Neuronal stem cell (in vitro differentiated cells): ENCODE results near the gene CDRT4.

Experiments
- DNase-seq: peaks from one replicate; pipeline ENCODE4 v3.0.0-alpha.2; 2013; ENCODE audit warnings: low spot score
- H2AFZ ChIP-seq: one replicate; pipeline ENCODE4 v1.6.1; 2013; ENCODE audit warnings: mild to moderate bottlenecking, low read length, inconsistent platforms
- H2AK5ac ChIP-seq: 2 replicates; pipeline ENCODE4 v1.6.1; 2013; ENCODE audit warnings: low read depth, mild to moderate bottlenecking, inconsistent platforms, low read length, moderate library complexity, mixed read lengths
- H2BK120ac ChIP-seq: 2 replicates; pipeline ENCODE4 v1.6.1; 2013; ENCODE audit warnings: low read depth, mild to moderate bottlenecking, inconsistent platforms, low read length, moderate library complexity, mixed read lengths
- H2BK12ac ChIP-seq: one replicate; pipeline ENCODE4 v1.6.1; 2013; ENCODE audit warnings: low read length, inconsistent platforms
- H2BK15ac ChIP-seq: 2 replicates; pipeline ENCODE4 v1.6.1; 2013; ENCODE audit warnings: mild to moderate bottlenecking, low read length, inconsistent platforms, mixed read lengths
- H2BK5ac ChIP-seq: one replicate; pipeline ENCODE4 v1.6.1; 2013; ENCODE audit warnings: inconsistent platforms, mild to moderate bottlenecking, low read length, moderate library complexity
- H3K14ac ChIP-seq: one replicate; pipeline ENCODE4 v1.6.1; 2013; ENCODE audit warnings: low read length, inconsistent platforms
- H3K18ac ChIP-seq: 2 replicates; pipeline ENCODE4 v1.6.1; 2013; ENCODE audit warnings: low read length, inconsistent platforms
- H3K23ac ChIP-seq: 2 replicates; pipeline ENCODE4 v1.6.1; 2013; ENCODE audit warnings: low read depth, mild to moderate bottlenecking, mixed read lengths, low read length, inconsistent platforms; ENCODE audit not compliant: poor library complexity
- H3K27ac ChIP-seq: replicated peaks from 3 replicates; pipeline ENCODE4 v1.5.1; 2013; ENCODE audit warnings: low read length, inconsistent platforms
- H3K27me3 ChIP-seq, 3 experiments: 2 replicates each; pipeline ENCODE4 v1.6.1; 2013; ENCODE audit warnings: low read length in 3 of 3, mild to moderate bottlenecking in 2 of 3, inconsistent platforms in 1 of 3, low read depth in 1 of 3, mixed read lengths in 1 of 3, moderate library complexity in 1 of 3; ENCODE audit not compliant: control insufficient read depth in 3 of 3, insufficient read depth in 3 of 3
- H3K36me3 ChIP-seq, 2 donors: replicated peaks in 1 of 2; 2 replicates each; pipeline ENCODE4 v1.6.1; 2013; ENCODE audit warnings: low read length in 2 of 2; ENCODE audit not compliant: control insufficient read depth in 2 of 2, insufficient read depth in 2 of 2
- H3K4ac ChIP-seq: 2 replicates; pipeline ENCODE4 v1.6.1; 2013; ENCODE audit warnings: inconsistent platforms, mild to moderate bottlenecking, low read length, moderate library complexity
- H3K4me1 ChIP-seq, 2 donors: 1 replicate in 1 of 2; 2 replicates in 1 of 2; pipeline ENCODE4 v1.6.1; 2013; ENCODE audit warnings: low read length in 2 of 2, low read depth in 1 of 2; ENCODE audit not compliant: control insufficient read depth in 2 of 2, insufficient read depth in 1 of 2
- H3K4me2 ChIP-seq: one replicate; pipeline ENCODE4 v1.6.1; 2013; ENCODE audit warnings: mild to moderate bottlenecking, low read length, inconsistent platforms; ENCODE audit not compliant: insufficient read depth, poor library complexity, severe bottlenecking
- H3K4me3 ChIP-seq, 2 donors: 2 replicates each; pipeline ENCODE4 v1.5.1; 2013; ENCODE audit warnings: low read length in 2 of 2, mild to moderate bottlenecking in 2 of 2, inconsistent platforms in 1 of 2, moderate library complexity in 1 of 2
- H3K79me1 ChIP-seq: one replicate; pipeline ENCODE4 v1.6.1; 2013; ENCODE audit warnings: low read depth, mild to moderate bottlenecking, inconsistent platforms, low read length, moderate library complexity
- H3K9ac ChIP-seq: one replicate; pipeline ENCODE4 v1.6.1; 2013; ENCODE audit warnings: mild to moderate bottlenecking, low read depth, low read length, inconsistent platforms; ENCODE audit not compliant: poor library complexity
- H3K9me3 ChIP-seq, 2 donors: replicated peaks in 1 of 2; 2 replicates each; pipeline versions ENCODE3 to v1.6.1; 2013; ENCODE audit warnings: low read length in 2 of 2, mild to moderate bottlenecking in 2 of 2, inconsistent platforms in 1 of 2, low read depth in 1 of 2, mixed read lengths in 1 of 2, moderate library complexity in 1 of 2; ENCODE audit not compliant: control insufficient read depth in 2 of 2, insufficient read depth in 1 of 2
- H4K8ac ChIP-seq: one replicate; pipeline ENCODE4 v1.6.1; 2013; ENCODE audit warnings: low read depth, mild to moderate bottlenecking, inconsistent platforms, low read length, moderate library complexity
- H4K91ac ChIP-seq: one replicate; pipeline ENCODE4 v1.6.1; 2013; ENCODE audit warnings: low read length, low read depth, mild to moderate bottlenecking, inconsistent platforms; ENCODE audit not compliant: poor library complexity
- WGBS, 2 donors: extraction: QIAGEN DNeasy Blood & Tissue Kit; methylation state at CpG; one replicate each; pipeline ENCODE4 v1.1.7; 2013; ENCODE audit warnings: missing lambda C conversion rate in 2 of 2, mixed read lengths in 1 of 2; ENCODE audit not compliant: insufficient read length in 2 of 2, insufficient replicate concordance in 1 of 2; ENCODE audit errors: extremely low coverage in 2 of 2; 5-methylcytosine and 5-hydroxymethylcytosine counted together

Gene CDRT4

DNA sequence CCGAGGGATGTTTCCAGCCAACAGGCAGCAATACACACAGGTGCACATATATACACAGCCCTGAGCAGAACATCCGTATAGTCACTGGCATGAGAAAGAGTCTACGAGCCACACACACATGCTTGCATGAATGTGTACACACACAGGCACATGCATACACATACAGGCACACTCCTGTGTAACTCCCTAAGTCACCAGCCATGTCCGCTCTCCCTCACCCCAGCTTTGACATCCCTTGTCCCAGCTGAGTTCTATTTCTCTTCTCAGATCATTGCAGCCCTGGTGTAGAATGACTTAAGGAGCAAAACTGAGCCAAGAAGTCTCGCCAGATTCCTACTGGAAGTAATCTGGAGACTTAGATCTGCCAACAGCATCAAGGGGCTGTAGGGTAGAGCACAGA lies 13.1 kb downstream of the CDRT4 start:
- H3K4me1 ChIP-seq: peaks cover 0 to 14% of the 10 kb centered on the region in 2 donors
- no peak overlapping the region for H3K4me2 ChIP-seq
- H2AK5ac ChIP-seq: no peak overlapping the region
- no peak overlapping the region for H3K4ac ChIP-seq
- no peak overlapping the region for H3K23ac ChIP-seq
- H2BK5ac ChIP-seq: no peak overlapping the region
- H3K36me3 ChIP-seq: peaks cover 0 to 4% of the 10 kb centered on the region in 2 donors
- no peak overlapping the region for H2BK120ac ChIP-seq
- no peak overlapping the region for H3K14ac ChIP-seq
- no peak overlapping the region for H3K4me3 ChIP-seq
- no CpG with 5 or more reads among the region's 5 CpGs for WGBS, 2 donors
- DNase-seq: no peak
- H3K27ac ChIP-seq: no peak overlapping the region
- no peak overlapping the region for H4K8ac ChIP-seq
- H4K91ac ChIP-seq: no peak overlapping the region
- no peaks in the 10 kb centered on the region for H3K27me3 ChIP-seq
- no peak overlapping the region for H2BK12ac ChIP-seq
- H3K79me1 ChIP-seq: no peaks in the 10 kb centered on the region
- H3K9ac ChIP-seq: no peak overlapping the region
- H3K9me3 ChIP-seq: peaks cover 0 to 2% of the 10 kb centered on the region in 2 donors
- H3K18ac ChIP-seq: no peak overlapping the region
- H2AFZ ChIP-seq: no peak overlapping the region
- no peak overlapping the region for H2BK15ac ChIP-seq

DNA sequence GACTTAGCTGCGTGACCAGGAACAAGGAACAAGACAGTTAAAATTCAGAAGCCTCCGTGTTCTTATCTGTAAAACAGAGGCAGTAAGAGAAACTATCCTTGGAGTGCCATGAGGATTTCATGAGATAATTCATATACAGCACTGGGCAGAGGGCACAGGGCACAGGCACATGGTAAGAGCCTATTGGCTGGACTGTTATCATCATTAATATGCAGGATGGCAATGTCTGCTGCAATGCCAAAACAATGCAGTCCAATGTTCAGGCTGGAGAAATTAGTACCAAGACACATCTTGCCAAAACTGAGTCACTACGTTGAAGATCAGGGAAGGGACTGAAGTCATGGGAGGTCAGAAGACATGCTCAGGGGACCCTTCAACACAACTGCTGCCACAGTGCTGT lies 13.6 kb downstream of the CDRT4 start:
- peaks cover 0 to 4% of the 10 kb centered on the region in 2 donors for H3K36me3 ChIP-seq
- no peak overlapping the region for H3K9ac ChIP-seq
- no peak overlapping the region for H3K14ac ChIP-seq
- no peak overlapping the region for H3K23ac ChIP-seq
- H3K4me1 ChIP-seq: peaks cover 0 to 14% of the 10 kb centered on the region in 2 donors
- no CpG with 5 or more reads among the region's 3 CpGs for WGBS, 2 donors
- no peak overlapping the region for H2BK120ac ChIP-seq
- no peak overlapping the region for H2BK12ac ChIP-seq
- no peak overlapping the region for H3K4ac ChIP-seq
- H2BK15ac ChIP-seq: no peak overlapping the region
- no peak overlapping the region for H3K18ac ChIP-seq
- H2AK5ac ChIP-seq: no peak overlapping the region
- no peaks in the 10 kb centered on the region for H3K79me1 ChIP-seq
- H3K4me3 ChIP-seq: no peak overlapping the region
- DNase-seq: no peak
- H4K8ac ChIP-seq: no peak overlapping the region
- H3K27me3 ChIP-seq: no peaks in the 10 kb centered on the region
- H3K27ac ChIP-seq: no peak overlapping the region
- no peak overlapping the region for H2BK5ac ChIP-seq
- H4K91ac ChIP-seq: no peak overlapping the region
- no peak overlapping the region for H3K4me2 ChIP-seq
- no peak overlapping the region for H2AFZ ChIP-seq
- peaks cover 0 to 2% of the 10 kb centered on the region in 2 donors for H3K9me3 ChIP-seq

DNA sequence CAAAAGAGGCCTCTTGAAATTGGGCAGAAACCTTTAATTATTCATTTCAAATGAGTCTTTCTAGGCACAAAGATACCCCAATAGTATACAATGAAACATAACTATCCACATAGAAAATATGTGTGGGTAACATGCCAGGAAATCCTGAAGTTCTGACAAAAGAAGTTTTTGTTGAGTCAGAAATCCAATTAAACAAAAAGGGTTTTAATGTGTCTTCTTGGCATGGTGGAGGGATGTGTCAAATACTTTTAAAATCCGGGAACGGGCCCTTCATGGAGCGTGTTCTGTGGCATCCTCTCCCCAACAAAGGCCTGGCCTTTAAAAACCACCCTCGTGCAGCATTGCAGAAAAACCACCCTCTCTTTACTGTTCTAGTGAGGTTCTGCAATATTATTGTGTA lies 14.2 kb downstream of the CDRT4 start:
- no peak for DNase-seq
- H3K4ac ChIP-seq: no peak overlapping the region
- no peak overlapping the region for H2BK15ac ChIP-seq
- peaks cover 0 to 12% of the 10 kb centered on the region in 2 donors for H3K4me1 ChIP-seq
- H2BK12ac ChIP-seq: no peak overlapping the region
- H3K18ac ChIP-seq: no peak overlapping the region
- no peak overlapping the region for H2AFZ ChIP-seq
- H3K27ac ChIP-seq: no peak overlapping the region
- H3K79me1 ChIP-seq: no peaks in the 10 kb centered on the region
- H4K8ac ChIP-seq: no peak overlapping the region
- H3K27me3 ChIP-seq: no peaks in the 10 kb centered on the region
- no CpG with 5 or more reads among the region's 4 CpGs for WGBS, 2 donors
- H3K23ac ChIP-seq: no peak overlapping the region
- no peak overlapping the region for H3K4me3 ChIP-seq
- no peak overlapping the region for H4K91ac ChIP-seq
- peaks cover 0 to 2% of the 10 kb centered on the region in 2 donors for H3K9me3 ChIP-seq
- no peak overlapping the region for H3K14ac ChIP-seq
- no peak overlapping the region for H2BK120ac ChIP-seq
- no peak overlapping the region for H3K4me2 ChIP-seq
- peaks cover 0 to 4% of the 10 kb centered on the region in 2 donors for H3K36me3 ChIP-seq
- no peak overlapping the region for H3K9ac ChIP-seq
- no peak overlapping the region for H2BK5ac ChIP-seq
- no peak overlapping the region for H2AK5ac ChIP-seq

DNA sequence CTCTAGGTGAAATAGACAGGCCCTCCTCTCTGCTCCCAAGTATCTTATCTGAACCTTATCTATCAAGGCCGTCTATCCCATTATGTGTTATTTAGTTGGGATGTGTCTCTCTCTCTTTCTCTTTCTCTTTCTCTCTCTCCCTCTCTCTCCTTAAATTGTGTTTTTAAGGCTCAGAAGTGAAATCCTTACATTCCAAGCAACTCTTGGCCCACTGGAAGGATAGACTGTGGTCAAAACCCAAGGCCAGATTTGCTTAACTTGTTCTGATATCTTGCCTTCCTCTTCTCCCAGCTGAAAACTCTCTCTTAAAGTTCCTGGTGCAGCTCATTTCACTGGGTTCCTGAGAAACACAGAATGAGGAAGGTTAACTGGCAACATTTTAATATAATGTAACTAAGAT lies 14.7 kb downstream of the CDRT4 start:
- Histone ChIP-seq H2BK5ac (no peak overlapping the region), H3K4me3 (no peak overlapping the region), H3K18ac (no peak overlapping the region), H2AFZ (no peak overlapping the region), H3K9ac (no peak overlapping the region), H3K4me2 (no peak overlapping the region), H2BK120ac (no peak overlapping the region), H2BK12ac (no peak overlapping the region), H3K14ac (no peak overlapping the region), H3K27me3 (no peaks in the 10 kb centered on the region), H3K9me3 (peaks cover 0 to 2% of the 10 kb centered on the region in 2 donors), H4K8ac (no peak overlapping the region), H3K36me3 (peaks cover 0 to 4% of the 10 kb centered on the region in 2 donors), H3K4ac (no peak overlapping the region), H3K23ac (no peak overlapping the region), H3K79me1 (no peaks in the 10 kb centered on the region), H2BK15ac (no peak overlapping the region), H3K4me1 (peaks cover 0 to 8% of the 10 kb centered on the region in 2 donors), H4K91ac (no peak overlapping the region), H2AK5ac (no peak overlapping the region), H3K27ac (no peak overlapping the region)
- no CpG with 5 or more reads among the region's 1 CpG for WGBS, 2 donors
- DNase-seq: no peak
